Breast epithelium (tissue), 3 donors: ENCODE data around the gene ALKBH5.

Experiments used
- CTCF ChIP-seq, 3 donors: fragments of 450-650 bp; IDR thresholded peaks; one replicate each; pipeline ENCODE4 v1.5.1; 2016 to 2017; ENCODE audit warnings: antibody characterized with exemption in 3 of 3, mild to moderate bottlenecking in 3 of 3, moderate library complexity in 3 of 3
- POLR2A ChIP-seq: fragments of 450-650 bp; IDR thresholded peaks from one replicate; pipeline ENCODE4 v1.6.1; 2016; ENCODE audit warnings: antibody characterized with exemption, mild to moderate bottlenecking, moderate library complexity

DNA sequence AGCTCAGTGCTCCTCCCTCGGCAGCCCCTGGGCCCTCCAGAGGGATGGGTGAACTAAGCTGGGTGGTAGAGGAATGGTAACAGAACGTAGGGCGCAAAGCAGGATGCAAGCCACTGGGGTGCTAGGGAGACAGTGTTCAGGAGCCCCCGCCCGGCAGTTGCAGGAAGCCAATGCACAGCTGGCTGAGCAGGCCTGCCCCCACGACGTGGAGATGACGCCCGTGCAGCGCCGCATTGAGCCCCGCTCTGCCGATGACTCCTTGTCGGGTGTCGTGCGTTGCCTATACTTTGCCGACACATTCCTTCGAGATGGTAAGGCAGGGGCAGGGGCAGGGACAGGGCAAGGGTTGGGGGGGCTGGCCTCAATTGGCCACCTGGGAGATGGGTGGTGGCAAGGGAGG is 54.7 kb downstream of the ALKBH5 start:
- TF ChIP-seq CTCF (IDR thresholded peaks at IDR 0.05) (no peak), POLR2A (no peak)
